Activated CD8-positive, alpha-beta memory T cell treated with anti-CD3 and anti-CD28 coated beads for 4 hours (primary cell): Measurements from ENCODE around the gene ST7L.
"Not testable (repeated sequence)": the region's sequence is repeated elsewhere in the genome, so short reads cannot be mapped to it uniquely, and the experiment has no call there.

Source experiments
- DNase-seq, 2 donors: peaks; one replicate each; pipeline ENCODE4 v3.0.0-alpha.2; 2020; ENCODE audit warnings: low read depth in 2 of 2

Gene ST7L, protein sequence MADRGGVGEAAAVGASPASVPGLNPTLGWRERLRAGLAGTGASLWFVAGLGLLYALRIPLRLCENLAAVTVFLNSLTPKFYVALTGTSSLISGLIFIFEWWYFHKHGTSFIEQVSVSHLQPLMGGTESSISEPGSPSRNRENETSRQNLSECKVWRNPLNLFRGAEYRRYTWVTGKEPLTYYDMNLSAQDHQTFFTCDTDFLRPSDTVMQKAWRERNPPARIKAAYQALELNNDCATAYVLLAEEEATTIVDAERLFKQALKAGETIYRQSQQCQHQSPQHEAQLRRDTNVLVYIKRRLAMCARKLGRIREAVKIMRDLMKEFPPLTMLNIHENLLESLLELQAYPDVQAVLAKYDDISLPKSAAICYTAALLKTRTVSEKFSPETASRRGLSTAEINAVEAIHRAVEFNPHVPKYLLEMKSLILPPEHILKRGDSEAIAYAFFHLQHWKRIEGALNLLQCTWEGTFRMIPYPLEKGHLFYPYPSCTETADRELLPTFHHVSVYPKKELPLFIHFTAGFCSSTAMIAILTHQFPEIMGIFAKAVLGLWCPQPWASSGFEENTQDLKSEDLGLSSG

DNA sequence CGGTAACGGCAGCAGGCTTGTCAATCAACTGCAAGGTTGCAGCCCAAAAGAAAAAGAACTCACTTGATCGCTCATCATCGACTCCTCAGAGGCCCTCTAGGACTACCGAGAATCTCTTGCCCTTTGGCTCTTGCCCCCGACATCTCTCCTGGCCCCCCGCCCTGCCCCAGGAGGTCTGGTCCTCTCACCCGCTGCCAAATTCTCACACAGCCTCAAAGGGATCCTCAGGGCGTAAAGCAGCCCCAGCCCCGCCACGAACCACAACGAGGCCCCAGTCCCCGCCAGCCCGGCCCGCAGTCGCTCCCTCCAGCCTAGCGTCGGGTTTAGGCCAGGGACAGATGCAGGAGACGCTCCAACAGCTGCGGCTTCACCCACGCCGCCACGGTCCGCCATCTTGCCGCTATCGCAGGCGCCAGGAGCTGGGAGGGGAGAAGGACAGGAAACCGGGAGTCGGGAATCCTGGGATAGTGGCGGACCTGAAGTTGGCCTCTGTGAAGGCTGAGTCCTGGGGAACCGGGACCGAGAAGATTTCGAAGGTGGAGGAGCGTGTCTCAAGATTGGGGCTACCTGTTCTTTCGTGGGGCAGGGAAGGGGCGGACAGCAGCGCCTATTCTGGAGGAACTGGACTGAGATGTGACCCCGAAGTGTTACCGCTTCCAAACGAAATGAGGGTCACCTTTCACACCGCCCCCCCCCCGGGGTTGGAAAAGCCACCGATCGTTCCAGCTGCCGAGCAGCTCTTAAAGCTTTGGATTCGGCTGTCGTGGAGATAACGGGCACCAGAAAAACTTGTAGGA lies at the start of gene ST7L:
ST7L (minus strand) TSS at position 421 of the 797 bp plus-strand sequence; CDS start at position 393, 28 bp downstream.
- peak; percentile 19 to 25 for DNase-seq

DNA sequence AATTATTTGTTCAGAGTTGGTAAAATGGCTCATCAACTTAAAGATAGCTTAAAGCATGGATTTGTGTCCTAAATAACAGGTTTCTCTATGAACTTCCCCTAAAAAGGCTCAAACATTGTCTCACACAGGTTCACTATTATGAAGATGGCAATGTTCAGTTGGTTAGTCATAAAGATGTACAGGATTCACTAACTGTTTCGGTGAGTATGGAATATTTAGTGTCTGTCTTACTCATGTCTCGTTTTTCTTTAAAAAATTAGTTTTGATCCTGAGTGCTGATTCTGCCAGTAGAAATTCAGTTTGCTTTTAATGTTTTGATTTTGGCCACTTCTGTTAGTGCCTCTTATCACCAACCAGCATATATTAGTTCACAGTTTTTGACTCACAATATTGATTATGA lies 48.0 kb upstream of the ST7L start:
- no peak for DNase-seq

DNA sequence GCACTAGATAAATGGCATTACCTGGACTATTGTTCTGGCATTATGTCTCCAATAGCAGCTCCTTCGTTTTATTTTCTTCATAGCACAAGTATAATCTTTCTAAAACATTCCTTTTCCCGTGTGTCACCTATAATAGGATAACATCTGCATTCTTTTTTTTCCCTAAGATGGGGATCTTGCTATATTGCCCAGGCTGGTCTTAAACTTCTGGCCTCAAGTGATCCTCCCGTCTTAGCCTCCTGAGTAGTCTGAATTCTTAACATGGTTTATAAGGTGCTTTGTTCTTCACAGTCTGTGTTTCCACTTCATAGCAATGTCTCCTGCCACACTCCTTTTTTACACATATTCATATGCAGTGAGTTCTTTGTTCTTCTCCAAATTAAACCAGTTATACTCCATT lies 46.9 kb upstream of the ST7L start:
- DNase-seq, result no peak

DNA sequence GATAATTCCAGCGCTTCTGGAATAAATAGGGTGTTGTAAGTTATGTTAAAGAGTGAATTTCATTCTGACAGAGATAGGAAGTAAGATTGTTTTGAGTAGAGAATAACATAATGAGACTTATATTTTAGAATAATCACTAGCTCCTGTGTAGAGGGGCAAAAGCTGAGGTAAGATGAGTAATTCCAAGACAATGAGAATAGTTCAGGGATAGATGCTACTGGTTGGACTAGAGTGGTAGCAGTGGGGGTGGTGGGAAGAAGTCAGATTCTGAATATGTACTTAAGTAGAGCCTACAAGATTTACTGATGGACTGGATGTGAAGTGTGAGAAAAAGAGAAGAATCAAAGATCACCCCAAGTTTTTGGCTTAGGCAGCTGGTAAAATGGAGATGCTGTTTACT lies 32.3 kb upstream of the ST7L start:
- DNase-seq, result no peak

DNA sequence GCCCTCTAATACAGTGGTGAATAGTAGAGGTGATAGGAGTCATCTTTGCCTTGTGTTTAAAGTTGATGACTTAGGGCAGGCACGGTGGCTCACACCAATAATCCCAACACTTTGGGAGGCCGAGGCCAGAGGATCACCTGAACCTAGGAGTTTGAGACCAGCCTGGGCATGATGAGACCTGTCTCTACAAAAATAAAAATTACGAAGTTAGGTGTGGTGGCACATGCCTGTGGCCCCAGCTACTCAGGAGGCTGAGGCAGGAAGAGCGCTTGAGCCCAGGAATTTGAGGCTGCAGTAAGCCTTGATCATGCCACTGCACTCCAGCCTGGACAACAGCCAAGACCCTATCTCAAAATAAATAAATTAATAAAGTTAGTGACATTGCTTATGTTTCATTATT lies 27.3 kb upstream of the ST7L start:
- no peak for DNase-seq

DNA sequence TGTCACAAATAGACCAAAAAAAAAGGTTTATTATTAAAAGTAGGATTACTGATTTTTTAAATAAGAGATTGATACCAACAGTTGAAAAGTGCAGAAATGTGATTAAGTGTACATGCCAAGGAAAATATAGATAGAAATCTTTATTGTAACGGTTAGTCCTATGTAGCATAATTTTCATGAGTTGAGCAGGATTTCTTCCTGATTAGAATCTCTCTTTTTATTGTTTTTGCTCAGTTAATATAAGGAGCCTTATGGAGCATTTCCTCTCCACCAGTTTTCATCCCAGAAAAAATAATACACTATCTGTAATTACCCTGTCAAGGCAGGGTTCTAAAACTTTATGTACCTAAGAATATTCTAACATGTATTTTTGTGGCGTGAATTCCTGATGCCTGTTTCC lies 24.1 kb upstream of the ST7L start:
- DNase-seq, result no peak

DNA sequence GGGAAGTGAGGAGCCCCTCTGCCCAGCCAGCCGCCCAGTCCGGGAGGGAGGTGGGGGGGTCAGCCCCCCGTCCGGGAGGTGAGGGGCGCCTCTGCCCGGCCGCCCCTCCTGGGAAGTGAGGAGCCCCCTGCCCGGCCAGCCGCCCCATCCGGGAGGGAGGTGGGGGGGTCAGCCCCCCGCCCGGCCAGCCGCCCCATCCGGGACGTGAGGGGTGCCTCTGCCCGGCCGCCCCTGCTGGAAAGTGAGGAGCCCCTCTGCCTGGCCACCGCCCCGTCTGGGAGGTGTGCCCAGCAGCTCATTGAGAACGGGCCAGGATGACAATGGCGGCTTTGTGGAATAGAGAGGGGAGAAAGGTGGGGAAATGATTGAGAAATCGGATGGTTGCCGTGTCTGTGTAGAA lies 21.5 kb upstream of the ST7L start:
- not testable (repeated sequence) for DNase-seq

DNA sequence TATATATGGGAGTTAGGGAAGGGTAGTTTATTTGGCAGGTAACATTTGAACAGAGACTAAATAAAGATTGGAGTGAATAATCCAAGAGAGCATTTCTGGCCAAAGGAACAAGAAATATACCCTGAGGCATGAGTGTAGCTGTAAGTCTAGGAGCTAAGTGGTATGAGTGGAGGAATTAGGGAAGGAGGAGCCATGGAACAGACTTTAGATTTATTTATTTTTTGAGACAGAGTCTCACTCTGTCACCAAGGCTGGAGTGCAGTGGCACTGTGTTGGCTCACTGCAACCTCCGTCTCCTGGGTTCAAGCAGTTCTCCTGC lies 19.1 kb upstream of the ST7L start:
- no peak for DNase-seq

DNA sequence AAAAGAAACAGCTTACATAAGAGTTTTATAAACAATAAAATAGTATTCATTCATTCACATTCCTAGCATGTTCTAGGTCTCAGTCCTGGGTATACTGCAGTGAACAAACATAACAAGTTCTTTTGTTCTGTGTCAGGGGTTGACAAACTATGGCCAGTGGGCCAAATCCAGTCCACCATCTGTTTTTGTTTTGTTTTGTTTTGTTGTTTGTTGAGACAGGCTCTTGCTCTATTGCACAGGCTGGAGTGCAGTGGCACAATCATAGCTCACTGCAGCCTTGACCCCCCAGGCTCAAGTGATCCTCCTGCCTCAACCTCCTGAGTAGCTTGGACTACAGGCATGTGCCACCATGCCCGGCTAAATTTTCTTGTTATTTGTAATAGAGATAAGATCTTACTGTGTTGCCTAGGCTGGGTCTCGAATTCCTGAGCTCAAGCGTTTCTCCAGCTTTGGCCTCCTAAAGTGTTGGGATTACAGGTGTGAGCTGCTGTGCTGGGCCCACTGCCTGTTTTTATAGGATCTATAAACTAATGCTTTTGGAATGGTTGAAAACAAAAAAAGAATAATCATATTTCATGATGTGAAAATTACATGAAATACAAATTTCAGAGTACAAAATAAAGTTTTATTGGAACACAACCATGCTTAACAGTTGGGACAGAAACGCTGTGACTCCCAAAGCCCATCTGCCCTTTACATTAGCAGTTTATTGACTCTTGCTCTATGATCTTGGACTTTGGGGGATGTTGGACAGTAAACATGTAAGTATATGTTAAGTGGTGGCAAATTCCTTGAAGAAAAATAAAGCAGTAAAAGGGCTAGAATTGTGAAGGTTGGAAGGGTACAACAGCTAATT lies 18.5 kb upstream of the ST7L start:
- no peak for DNase-seq

DNA sequence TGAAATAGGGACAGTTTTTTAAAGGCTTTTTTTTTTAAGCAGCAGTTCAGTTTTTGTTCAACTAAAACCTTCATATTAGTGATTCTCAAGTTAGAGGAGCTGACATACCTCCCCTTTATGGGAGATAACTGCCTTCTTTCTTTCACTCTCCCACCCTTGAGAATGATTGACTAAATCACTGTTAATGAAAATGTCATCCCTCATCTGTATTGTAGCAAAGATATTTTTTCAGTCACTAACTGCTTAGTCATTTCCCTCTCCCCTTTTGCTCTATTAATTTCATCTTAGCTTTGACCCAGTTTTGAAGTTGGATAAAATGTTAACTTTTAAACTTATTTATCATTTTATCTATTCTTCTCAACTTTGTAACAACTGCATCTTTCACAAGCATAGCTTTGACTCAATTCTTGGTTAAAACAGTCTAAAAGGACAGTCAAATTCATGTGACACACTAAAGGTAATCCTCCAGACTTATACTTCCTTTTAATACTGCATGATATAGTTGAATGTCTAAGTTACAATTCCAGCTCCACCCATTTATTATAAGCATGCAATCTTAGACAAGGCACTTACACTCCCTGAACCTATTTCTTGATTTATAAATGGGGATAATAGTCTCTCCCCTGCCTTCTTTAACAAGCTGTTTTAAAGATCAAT lies 17.8 kb upstream of the ST7L start:
- DNase-seq, result no peak

DNA sequence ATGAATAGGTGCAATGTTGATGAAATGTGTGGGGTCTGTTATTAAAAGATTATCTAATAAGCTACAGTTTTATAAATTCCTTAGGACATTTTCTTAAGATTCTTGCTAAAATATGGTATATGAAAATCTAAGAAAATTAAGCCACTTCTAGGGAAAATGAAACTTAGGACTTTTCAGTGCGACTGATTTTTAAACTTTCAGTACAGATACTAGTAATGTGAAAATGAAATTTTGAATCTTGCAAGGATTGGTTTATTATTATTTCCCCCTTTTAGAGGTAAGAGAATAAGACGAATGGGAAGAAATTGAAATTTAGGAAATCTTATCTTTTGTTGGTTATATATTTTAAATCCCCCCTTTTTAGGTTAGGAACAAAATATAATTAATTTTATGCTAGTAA lies 17.1 kb upstream of the ST7L start:
- no peak for DNase-seq

DNA sequence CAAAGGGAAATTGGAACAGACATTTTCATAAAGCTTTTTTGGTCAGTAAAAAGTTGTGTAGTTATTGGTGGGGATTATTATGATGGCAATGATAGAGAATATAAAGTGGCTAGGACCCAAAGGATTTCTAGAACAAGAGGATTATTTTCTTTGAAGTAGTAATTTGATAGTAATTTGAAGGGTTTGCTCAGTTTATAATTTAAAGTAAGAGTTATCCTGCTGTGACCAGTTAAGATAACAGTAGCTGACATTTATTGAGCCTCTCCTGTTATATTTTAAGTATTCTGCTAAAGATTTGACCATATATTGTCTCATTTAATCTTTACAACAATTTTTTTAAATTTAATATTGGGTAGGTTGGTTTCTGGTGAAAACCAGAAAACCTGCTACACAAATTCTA lies 15.4 kb upstream of the ST7L start:
- no peak for DNase-seq

DNA sequence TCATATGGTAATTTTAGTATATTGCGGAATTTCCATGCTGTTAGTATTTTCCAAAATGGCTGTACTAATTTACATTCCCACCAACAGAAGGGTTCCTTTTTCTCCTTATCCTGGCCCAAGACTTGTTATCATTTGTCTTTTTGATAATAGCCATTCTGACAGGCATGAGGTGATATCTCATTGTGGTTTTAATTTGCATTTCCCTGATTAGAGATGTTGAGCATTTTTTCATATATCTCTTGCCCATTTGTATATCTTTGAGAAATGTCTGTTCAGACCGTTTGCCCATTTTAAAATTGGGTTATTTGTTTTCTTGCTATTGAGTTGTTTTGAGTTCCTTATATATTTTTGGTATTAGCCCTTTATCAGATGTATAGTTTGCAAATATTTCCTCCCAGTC lies 14.7 kb upstream of the ST7L start:
- DNase-seq, result no peak

DNA sequence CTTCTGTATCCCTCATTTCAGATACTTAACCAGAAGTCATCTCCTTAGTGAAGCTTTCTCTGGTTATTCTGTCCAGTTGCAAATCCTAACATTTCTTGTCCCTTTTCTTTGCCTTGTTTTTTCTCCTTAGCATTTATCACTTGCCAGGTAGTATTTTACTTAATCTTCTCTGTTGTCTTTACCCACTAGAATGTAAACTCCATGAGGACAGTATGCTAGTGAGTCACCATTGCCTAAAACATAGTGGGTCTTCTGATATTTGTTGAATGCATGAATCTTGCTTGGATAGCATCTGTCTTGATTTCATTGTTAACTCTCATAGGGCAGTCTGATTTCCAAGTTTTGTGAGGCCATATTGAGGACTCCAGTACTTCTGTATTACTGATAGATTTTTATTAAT lies 10.3 kb upstream of the ST7L start:
- no peak for DNase-seq

DNA sequence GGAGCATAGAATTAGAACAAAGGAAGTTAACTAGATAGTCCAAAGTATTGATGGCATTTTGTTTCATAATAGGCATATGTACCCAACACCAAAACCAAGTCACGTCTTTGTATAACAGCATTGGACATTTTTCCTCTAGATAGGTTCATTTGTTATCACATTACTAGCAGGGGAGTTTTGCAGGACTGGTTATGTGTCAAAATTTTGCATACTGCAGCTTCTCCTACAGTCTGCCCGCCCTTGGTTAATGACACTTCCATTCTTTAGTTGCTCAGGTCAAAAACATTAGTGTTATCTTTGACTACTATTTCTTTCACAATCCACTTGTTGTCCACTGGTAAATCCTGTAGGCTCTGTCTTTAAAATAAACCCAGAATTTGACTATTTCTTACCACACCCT lies 9.6 kb upstream of the ST7L start:
- no peak for DNase-seq

DNA sequence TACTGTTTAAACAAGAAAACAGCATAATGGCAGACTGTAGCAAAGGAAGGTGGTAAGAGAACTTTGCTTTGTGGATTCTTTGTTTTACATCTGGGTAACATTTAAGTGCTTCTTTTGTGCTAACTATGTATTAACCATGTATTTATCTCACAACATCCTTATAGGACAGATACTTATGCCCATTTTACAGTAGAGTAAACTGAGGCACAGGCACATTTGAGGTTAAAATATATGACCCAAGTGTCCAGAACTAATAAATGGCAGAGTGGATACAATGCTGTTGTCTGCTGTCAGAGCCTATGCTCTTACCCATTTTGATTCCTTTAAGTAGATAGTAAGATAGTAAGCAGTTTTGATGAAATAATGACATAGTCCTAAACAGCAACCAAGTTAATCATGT lies 7.9 kb upstream of the ST7L start:
- DNase-seq, result no peak

DNA sequence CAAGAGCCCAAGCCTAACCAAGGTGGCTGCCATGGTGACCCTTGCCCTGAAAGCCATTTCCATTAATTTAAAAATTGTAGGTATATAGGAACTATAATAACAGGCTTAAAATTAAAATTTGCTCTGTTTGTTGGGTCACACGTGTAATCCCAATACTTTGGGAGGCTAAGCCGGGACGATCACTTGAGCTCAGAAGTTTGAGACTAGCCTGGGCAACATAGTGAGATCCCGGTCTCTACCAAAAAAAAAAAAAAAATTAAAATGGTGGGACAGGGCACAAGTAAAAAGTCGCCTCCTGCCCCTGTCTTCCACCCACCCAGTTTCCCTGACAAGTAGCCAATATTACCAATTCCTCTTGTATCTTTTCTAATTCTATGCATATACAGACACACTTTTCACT lies 7.3 kb upstream of the ST7L start:
- DNase-seq, result no peak

DNA sequence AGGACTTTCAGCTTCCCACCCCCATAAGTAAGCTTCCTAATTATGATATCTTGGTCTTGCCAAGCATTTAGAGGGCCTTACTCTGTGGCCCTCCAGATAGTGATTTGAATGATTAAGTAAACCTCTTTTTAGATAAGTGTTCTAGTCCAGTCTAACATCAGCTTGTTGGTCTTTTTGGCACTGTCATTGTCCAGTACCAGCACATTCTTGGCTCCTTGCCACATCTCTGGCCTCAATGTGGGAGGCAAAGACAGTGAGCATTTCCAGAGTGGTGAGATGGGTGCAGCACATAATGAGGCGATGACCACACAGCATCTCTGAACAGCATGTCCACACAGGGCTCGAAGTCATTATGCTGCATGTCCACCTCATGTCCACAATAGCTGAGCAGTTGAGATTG lies 6.8 kb upstream of the ST7L start:
- no peak for DNase-seq

DNA sequence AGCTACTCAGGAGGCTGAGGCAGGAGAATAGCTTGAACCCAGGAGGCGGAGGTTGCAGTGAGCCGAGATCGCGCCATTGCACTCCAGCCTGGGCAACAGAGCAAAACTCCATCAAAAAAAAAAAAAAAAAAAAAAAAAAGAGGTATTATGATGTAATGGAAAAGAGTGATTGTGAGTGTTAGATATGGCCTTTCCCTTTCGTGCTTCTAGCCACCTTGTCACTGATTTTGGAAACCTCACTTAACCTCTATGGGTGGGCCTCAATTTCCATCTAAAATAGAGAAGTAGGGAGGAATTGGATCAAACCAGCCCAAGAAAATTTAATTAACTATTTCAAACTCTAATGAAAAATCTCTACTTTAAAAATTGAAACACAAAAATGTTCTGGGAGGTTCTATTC lies 5.6 kb upstream of the ST7L start:
- not testable (repeated sequence) for DNase-seq

DNA sequence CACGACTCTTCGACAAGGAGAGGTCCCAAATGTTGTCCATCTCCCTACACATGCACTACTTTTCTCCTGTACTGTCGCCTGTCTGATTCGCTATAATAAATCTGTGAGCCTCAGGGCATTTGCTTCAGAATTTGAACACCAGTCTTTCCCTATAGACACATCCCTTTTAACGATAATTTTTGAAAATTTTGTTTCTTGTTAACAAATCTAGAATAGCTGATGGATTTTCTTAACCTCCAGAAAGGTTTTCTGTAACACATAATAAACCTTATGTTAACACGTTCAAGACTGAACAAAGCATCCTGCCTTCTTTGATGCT lies 1.4 kb upstream of the ST7L start:
- DNase-seq, result no peak

DNA sequence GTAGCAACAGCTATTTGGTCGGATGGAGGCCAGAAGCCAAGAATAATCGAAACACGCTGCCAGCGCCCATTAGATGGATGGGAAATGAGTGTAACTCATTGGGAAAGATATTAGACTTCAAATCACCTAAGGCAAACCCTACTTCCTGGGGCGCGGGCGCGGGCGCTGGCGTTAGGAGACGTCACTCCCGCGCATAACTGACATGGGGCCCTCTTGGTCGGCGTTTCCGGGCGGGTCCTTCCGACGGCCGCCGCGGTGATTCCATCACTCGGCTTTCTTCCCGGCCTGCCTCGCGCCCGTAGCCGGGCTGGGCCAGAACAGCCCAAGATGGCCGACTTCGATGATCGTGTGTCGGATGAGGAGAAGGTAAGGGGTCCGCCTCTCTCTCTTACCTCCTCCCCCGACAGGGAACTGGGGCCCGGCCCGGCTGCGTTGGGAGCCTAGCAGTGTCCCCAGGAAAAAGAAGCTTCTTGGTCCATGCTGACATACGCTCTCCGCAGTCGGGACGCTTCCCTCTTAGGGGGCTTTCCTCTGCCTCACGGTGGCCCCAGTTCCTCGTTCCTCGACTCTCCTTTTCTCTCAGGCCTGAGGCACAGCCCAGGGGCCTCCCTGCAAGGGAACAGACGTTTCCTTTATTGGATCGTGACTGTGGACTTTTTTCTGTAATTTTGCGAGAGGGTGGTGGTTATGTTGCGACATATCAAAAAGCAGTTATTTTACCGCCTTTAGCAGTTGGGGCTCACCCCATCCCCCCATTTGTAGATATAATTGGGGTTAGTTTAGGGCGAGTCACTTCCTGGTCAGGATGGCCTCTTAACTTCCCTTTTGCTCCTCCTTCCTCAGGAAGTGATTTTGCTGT lies 806 bp upstream of the ST7L start, which contains the start of gene CAPZA1:
CAPZA1 (plus strand) TSS at position 315 of the 859 bp plus-strand sequence; CDS start at position 328, 13 bp downstream.
- DNase-seq, result peak; percentile 77 to 82
